ENCODE results near the gene PLA2G2F. TPM values are rescaled to one million over a fixed set of nuclear protein-coding genes. Genes with fewer than 3 reads are reported as not detected.
A peak's percentile ranks its signal among the peaks of the same experiment; 100 is the strongest.

Gene PLA2G2F
- total and polyA plus RNA-seq, 5 donors, result not detected

GRCh38 chr1:20147846-20148570 is 8.9 kb downstream of the PLA2G2F start:
- Histone ChIP-seq H3K4me1 (ENCODE audit: control insufficient read depth, insufficient read depth, low read length) (peaks cover 2% of the 10 kb centered on the region), H3K4me3 (ENCODE audit: low read length) (no peak overlapping the region), H3K27ac (ENCODE audit: low read length) (no peak overlapping the region), H3K9me3 (ENCODE audit: control insufficient read depth, low read length) (no peaks in the 10 kb centered on the region), H3K27me3 (ENCODE audit: control insufficient read depth, insufficient read depth) (no peaks in the 10 kb centered on the region)
- WGBS, result 83% methylated on average over 13 of the region's 13 CpGs
- no peak for ATAC-seq
- DNase-seq, result no peak
- intact Hi-C loops (cut with DNase I), result loop anchor here in 1 of 4 donors (5.0 kb wide), 1 partner anchor 46 kb away; no protein-coding TSS in a partner anchor

- WGBS, result 87% methylated on average over 13 of the region's 13 CpGs
- no peak overlapping the region for H3K4me3 ChIP-seq (ENCODE audit: low read length)
- H3K27me3 ChIP-seq (ENCODE audit: control insufficient read depth, insufficient read depth), result no peaks in the 10 kb centered on the region
- H3K27ac ChIP-seq (ENCODE audit: low read length), result no peak overlapping the region
- ATAC-seq (no peak), DNase-seq (peak in 1 of 3 donors; percentile 36)
- H3K4me1 ChIP-seq (ENCODE audit: control insufficient read depth, insufficient read depth, low read length), result peaks cover 2% of the 10 kb centered on the region
- H3K9me3 ChIP-seq (ENCODE audit: control insufficient read depth, low read length), result no peaks in the 10 kb centered on the region
- intact Hi-C loops (cut with DNase I), result loop anchor here in 1 of 4 donors (5.0 kb wide), 1 partner anchor 47 kb away; no protein-coding TSS in a partner anchor
Measured at GRCh38 chr1:20148571-20149500, 9.7 kb downstream of the PLA2G2F start.

- intact Hi-C loops (cut with DNase I), result loop anchor here (5.0 to 10.0 kb wide), 6 partner anchors 45 to 232 kb away; partner anchors contain the start of genes PLA2G2A (in 4 of the 4) and PLA2G2E (in 1 of the 4)
- peaks cover 2% of the 10 kb centered on the region for H3K4me1 ChIP-seq (ENCODE audit: control insufficient read depth, insufficient read depth, low read length)
- H3K27me3 ChIP-seq (ENCODE audit: control insufficient read depth, insufficient read depth), result no peaks in the 10 kb centered on the region
- no peak overlapping the region for H3K27ac ChIP-seq (ENCODE audit: low read length)
- H3K9me3 ChIP-seq (ENCODE audit: control insufficient read depth, low read length), result no peaks in the 10 kb centered on the region
- ATAC-seq (no peak), DNase-seq (peak in 1 of 3 donors; percentile 43)
- WGBS, result 83% methylated on average over 27 of the region's 27 CpGs
- H3K4me3 ChIP-seq (ENCODE audit: low read length), result no peak overlapping the region
Measured at GRCh38 chr1:20149601-20150325, 10.6 kb downstream of the PLA2G2F start.

DNA sequence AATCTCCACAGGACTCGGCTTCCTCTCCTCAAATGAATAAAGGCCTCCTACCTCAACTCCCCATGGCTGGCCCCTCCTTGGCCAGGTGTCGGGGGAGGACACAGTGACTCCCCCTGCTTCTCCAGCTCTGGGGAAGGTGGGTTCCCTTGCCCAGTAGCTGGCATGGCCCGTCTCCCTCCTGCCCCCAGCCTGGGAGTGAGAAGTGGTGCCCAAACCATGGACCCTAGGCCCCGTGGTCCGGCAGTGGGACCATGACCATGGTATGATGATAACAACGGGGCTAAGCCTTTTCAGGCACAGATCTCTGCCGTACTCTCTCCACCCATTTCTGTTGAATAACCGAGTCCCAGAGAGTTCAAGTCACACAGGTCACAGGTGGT is 11.2 kb downstream of the PLA2G2F start:
- 88% methylated on average over 8 of the region's 8 CpGs for WGBS
- Histone ChIP-seq H3K27ac (ENCODE audit: low read length) (no peak overlapping the region), H3K27me3 (ENCODE audit: control insufficient read depth, insufficient read depth) (no peaks in the 10 kb centered on the region), H3K9me3 (ENCODE audit: control insufficient read depth, low read length) (no peaks in the 10 kb centered on the region), H3K4me1 (ENCODE audit: control insufficient read depth, insufficient read depth, low read length) (peaks cover 2% of the 10 kb centered on the region), H3K4me3 (ENCODE audit: low read length) (no peak overlapping the region)
- DNase-seq (peak in 1 of 3 donors; percentile 59), ATAC-seq (no peak)
- intact Hi-C loops (cut with DNase I), result loop anchor here (5.0 to 10.0 kb wide), 6 partner anchors 46 to 233 kb away; partner anchors contain the start of genes PLA2G2A (in 4 of the 4) and PLA2G2E (in 1 of the 4)

DNA sequence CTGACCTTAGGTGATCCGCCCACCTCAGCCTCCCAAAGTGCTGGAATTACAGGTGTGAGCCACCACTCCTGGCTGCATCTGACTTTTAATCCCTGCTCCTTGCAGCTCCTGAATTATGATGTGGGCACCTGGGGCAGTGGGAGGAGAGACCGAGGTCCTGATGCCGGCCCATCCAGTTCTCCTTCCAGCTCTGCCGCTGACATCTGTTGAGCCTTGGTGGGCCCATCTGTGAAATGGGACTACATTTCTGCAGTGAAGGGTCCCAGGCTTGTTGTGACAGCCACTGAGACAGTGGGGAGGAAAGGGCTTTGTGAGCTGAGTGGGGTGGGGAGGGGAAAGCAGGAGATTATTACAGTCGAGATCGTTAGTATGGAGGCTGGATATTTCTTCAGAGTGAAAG is 11.8 kb downstream of the PLA2G2F start:
- H3K9me3 ChIP-seq (ENCODE audit: control insufficient read depth, low read length), result no peaks in the 10 kb centered on the region
- 80% methylated on average over 6 of the region's 6 CpGs for WGBS
- H3K27ac ChIP-seq (ENCODE audit: low read length), result no peak overlapping the region
- peaks cover 2% of the 10 kb centered on the region for H3K4me1 ChIP-seq (ENCODE audit: control insufficient read depth, insufficient read depth, low read length)
- no peak for ATAC-seq
- H3K4me3 ChIP-seq (ENCODE audit: low read length), result no peak overlapping the region
- DNase-seq, result no peak
- intact Hi-C loops (cut with DNase I), result loop anchor here (5.0 to 10.0 kb wide), 6 partner anchors 46 to 234 kb away; partner anchors contain the start of genes PLA2G2A (in 4 of the 4) and PLA2G2E (in 1 of the 4)
- no peaks in the 10 kb centered on the region for H3K27me3 ChIP-seq (ENCODE audit: control insufficient read depth, insufficient read depth)

- intact Hi-C loops (cut with DNase I), result loop anchor here (2.0 to 10.0 kb wide), 7 partner anchors 47 to 235 kb away; partner anchors contain the start of genes PLA2G2A (in 4 of the 4) and PLA2G2E (in 1 of the 4)
- Histone ChIP-seq H3K4me1 (ENCODE audit: control insufficient read depth, insufficient read depth, low read length) (peaks cover 2% of the 10 kb centered on the region), H3K4me3 (ENCODE audit: low read length) (no peak overlapping the region), H3K27me3 (ENCODE audit: control insufficient read depth, insufficient read depth) (no peaks in the 10 kb centered on the region), H3K9me3 (ENCODE audit: control insufficient read depth, low read length) (no peaks in the 10 kb centered on the region), H3K27ac (ENCODE audit: low read length) (no peak overlapping the region)
- peak; percentile 93 to 96 (median 96) for DNase-seq
- ATAC-seq, result peak; percentile 88 to 92
- WGBS, result 6% methylated on average over 29 of the region's 29 CpGs
Measured at GRCh38 chr1:20151906-20152598, 12.9 kb downstream of the PLA2G2F start.

GRCh38 chr1:20152599-20152930 is 13.4 kb downstream of the PLA2G2F start:
- DNase-seq, result no peak
- ATAC-seq, result no peak
- Histone ChIP-seq H3K4me1 (ENCODE audit: control insufficient read depth, insufficient read depth, low read length) (peaks cover 2% of the 10 kb centered on the region), H3K27ac (ENCODE audit: low read length) (peak overlapping the region; percentile 9), H3K9me3 (ENCODE audit: control insufficient read depth, low read length) (no peaks in the 10 kb centered on the region), H3K4me3 (ENCODE audit: low read length) (no peak overlapping the region), H3K27me3 (ENCODE audit: control insufficient read depth, insufficient read depth) (no peaks in the 10 kb centered on the region)
- 47% methylated on average over 7 of the region's 7 CpGs for WGBS
- intact Hi-C loops (cut with DNase I), result loop anchor here (2.0 to 10.0 kb wide), 7 partner anchors 48 to 236 kb away; partner anchors contain the start of genes PLA2G2A (in 4 of the 4) and PLA2G2E (in 1 of the 4)

DNA sequence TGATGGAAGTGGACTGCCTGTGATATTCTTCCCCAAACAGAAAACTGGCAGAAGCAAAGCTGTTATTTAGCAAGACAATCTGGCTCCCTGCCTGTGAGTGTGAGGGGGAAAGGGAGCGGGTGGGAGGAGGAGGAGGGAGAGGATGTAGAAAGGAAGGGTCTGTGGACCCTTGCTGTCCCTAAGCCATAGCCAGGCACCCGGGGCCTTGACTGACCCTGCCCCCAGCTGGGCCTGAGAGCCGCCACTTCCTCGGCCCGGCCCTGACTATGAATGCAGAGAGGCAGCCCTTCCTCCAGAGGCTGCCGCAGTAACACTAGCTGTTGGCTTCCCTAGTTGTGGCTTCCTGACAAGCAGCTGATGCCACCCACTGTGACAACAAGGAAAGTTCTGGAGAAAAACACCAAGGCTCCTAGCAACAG is 13.9 kb downstream of the PLA2G2F start:
- Histone ChIP-seq H3K4me1 (ENCODE audit: control insufficient read depth, insufficient read depth, low read length) (peaks cover 2% of the 10 kb centered on the region), H3K9me3 (ENCODE audit: control insufficient read depth, low read length) (no peaks in the 10 kb centered on the region), H3K4me3 (ENCODE audit: low read length) (no peak overlapping the region), H3K27me3 (ENCODE audit: control insufficient read depth, insufficient read depth) (no peaks in the 10 kb centered on the region), H3K27ac (ENCODE audit: low read length) (peak overlapping the region; percentile 9)
- WGBS, result 43% methylated on average over 6 of the region's 6 CpGs
- ATAC-seq (peak; percentile 54 to 60), DNase-seq (peak; percentile 55 to 83 (median 80))
- intact Hi-C loops (cut with DNase I), result loop anchor here (2.0 to 10.0 kb wide), 7 partner anchors 48 to 236 kb away; partner anchors contain the start of genes PLA2G2A (in 4 of the 4) and PLA2G2E (in 1 of the 4)

- intact Hi-C loops (cut with DNase I), result loop anchor here (5.0 to 10.0 kb wide), 6 partner anchors 50 to 237 kb away; partner anchors contain the start of genes PLA2G2A (in 4 of the 4) and PLA2G2E (in 1 of the 4)
- no peak overlapping the region for H3K27ac ChIP-seq (ENCODE audit: low read length)
- ATAC-seq (no peak), DNase-seq (peak in 1 of 3 donors; percentile 47)
- no peak overlapping the region for H3K4me3 ChIP-seq (ENCODE audit: low read length)
- H3K9me3 ChIP-seq (ENCODE audit: control insufficient read depth, low read length), result peaks cover 2% of the 10 kb centered on the region
- peaks cover 2% of the 10 kb centered on the region for H3K4me1 ChIP-seq (ENCODE audit: control insufficient read depth, insufficient read depth, low read length)
- 74% methylated on average over 18 of the region's 18 CpGs for WGBS
- H3K27me3 ChIP-seq (ENCODE audit: control insufficient read depth, insufficient read depth), result no peaks in the 10 kb centered on the region
Measured at GRCh38 chr1:20154301-20154831, 15.2 kb downstream of the PLA2G2F start.

Measured in right cardiac atrium (tissue), 5 donors.